Occipital lobe (tissue), 2 donors: ENCODE data around the gene SERPINB7. TPM values are rescaled to one million over a fixed set of nuclear protein-coding genes. Genes with fewer than 3 reads are reported as not detected.
"Not testable (repeated sequence)": the region's sequence is repeated elsewhere in the genome, so short reads cannot be mapped to it uniquely, and the experiment has no call there.

Experiments used
- DNase-seq: peaks from one replicate; lab custom pipeline; 2025; lab: John Stamatoyannopoulos, UW
- total RNA-seq: library from RNA; depleted of rRNA; stranded (reverse); fragments of >200 nt; gene quantifications from one replicate; pipeline ENCODE4 v1.2.3, GENCODE V29; 2014

Gene SERPINB7
- total RNA-seq = not detected

GRCh38 chr18:63775166-63775730 is at the start of gene SERPINB7:
Gene SERPINB7, plus strand, starts transcription at chr18:63775418. Its CDS starts 6,955 bp downstream, at chr18:63782373.
- no peak for DNase-seq

DNA sequence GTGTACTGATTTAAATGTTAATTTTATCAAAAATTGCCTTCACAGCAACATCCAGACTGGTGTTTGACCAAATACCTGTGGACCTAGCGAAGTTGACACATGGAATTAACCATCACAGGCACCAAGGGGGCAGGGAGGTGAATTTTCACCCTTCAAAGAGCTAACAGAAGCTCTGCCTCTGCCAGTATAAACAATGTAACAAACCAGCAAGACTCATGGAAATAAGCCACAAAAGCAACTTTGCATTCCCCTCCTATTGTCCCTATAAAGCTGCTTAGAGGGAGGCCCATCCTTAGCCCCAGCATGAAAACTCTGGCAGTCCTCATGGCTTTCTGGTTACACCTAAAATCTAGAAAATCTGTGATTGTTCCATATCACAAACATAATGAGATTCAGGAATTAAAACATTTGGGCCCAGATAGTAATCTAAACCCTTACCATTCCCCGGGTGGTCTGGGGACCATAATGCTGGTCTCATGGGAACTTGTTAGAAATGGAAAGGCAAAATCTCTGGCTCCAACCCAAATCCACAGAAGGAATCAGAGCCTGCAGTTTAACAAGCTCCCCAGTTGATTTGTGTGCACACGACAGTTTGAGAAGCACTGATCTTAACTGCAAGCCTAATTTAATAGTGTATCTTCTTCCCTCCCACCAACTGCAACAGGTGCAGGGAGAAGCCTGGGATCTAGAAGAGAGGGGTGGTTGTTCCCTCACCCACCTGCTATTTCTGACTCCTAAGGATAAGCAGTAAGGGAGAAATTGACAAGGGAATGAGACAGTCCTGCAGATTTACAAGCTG is 49.3 kb upstream of the SERPINB7 start:
- DNase-seq = no peak

- no peak for DNase-seq
Measured at GRCh38 chr18:63730773-63731172, 44.4 kb upstream of the SERPINB7 start.

GRCh38 chr18:63731215-63731614 is 44.0 kb upstream of the SERPINB7 start:
- DNase-seq = no peak

GRCh38 chr18:63736876-63737275 is 38.3 kb upstream of the SERPINB7 start:
- DNase-seq = no peak

DNA sequence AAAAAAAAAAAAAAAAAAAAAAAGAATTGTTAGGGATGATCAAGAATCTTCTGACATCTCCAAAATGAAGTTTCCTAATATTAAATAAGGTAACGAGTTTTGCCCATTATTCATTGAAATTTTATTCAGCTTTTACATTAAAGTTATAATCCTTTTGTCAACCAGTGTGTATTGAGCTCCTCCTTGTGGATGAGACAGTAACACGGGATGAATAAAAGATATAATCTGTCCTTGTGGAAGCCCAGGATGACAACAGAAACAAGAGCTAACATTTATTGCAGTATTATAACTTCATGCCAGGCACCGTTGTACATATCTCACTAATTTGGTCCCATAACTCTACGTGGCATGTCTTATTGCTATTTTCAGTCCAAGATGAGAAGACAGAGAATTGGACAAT is 33.4 kb upstream of the SERPINB7 start:
- DNase-seq = no peak

DNA sequence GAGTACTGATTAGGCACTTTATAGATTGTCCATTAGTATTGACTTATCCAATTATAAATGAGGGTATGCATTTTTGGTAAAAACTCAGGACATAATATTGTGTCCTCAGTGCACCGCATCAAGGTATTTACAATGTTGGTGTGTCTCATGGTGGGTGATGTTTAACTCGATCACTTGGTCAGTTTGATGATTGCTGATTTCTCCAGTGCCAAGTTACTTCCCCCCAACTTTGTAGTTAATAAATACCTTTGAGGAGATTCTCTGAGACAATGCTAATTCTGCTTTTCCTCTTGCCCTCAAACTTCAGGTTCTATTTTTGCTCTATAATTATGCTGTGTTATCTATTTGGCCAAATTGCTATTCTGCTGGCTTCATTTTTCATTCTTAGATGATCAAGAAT is 28.2 kb upstream of the SERPINB7 start:
- DNase-seq = no peak

- no peak for DNase-seq
Measured at GRCh38 chr18:63749489-63749888, 25.7 kb upstream of the SERPINB7 start.

DNA sequence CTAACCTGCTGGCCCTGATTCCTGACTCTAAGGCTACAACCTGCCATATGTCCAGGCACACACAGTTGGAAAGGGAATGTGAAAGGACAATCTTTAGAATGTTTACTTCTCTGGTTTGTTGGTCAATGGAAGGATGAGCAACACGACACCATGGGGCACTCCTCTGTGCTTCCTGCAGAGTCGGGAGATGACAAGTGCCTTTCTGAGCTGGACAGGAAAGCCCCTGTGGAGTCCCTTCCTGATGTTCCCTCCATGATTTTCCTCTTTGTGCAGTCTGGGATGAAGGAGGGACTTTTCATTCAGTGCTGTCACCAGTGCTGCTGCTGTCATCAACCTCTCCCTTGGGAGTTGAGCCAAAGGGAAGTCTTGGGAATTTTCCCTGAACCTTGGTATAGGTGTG is 22.6 kb upstream of the SERPINB7 start:
- no peak for DNase-seq

DNA sequence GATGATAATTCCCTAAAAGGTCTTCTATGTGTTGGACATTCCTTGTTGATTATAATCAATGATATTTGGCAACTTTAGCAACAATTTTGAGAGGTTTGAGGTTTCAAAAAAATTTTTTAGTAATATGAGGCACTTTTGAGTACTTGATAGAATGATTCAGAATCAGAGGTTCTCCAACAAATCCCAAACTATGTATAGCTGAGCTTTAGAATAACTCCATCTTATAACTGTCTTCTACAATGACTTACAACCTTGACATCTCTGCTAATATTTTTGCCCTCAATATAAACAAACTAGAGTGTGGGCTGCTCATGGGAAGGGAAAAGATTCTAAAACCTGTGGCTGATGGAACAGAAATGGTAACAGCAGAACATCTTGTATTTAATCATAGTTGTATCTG is 21.5 kb upstream of the SERPINB7 start:
- DNase-seq = no peak

- no peak for DNase-seq
Measured at GRCh38 chr18:63757541-63757940, 17.7 kb upstream of the SERPINB7 start.

- DNase-seq = no peak
Measured at GRCh38 chr18:63758615-63759240, 16.5 kb upstream of the SERPINB7 start.

GRCh38 chr18:63759786-63760185 is 15.4 kb upstream of the SERPINB7 start:
- not testable (repeated sequence) for DNase-seq

- DNase-seq = no peak
Measured at GRCh38 chr18:63762518-63762917, 12.7 kb upstream of the SERPINB7 start.

DNA sequence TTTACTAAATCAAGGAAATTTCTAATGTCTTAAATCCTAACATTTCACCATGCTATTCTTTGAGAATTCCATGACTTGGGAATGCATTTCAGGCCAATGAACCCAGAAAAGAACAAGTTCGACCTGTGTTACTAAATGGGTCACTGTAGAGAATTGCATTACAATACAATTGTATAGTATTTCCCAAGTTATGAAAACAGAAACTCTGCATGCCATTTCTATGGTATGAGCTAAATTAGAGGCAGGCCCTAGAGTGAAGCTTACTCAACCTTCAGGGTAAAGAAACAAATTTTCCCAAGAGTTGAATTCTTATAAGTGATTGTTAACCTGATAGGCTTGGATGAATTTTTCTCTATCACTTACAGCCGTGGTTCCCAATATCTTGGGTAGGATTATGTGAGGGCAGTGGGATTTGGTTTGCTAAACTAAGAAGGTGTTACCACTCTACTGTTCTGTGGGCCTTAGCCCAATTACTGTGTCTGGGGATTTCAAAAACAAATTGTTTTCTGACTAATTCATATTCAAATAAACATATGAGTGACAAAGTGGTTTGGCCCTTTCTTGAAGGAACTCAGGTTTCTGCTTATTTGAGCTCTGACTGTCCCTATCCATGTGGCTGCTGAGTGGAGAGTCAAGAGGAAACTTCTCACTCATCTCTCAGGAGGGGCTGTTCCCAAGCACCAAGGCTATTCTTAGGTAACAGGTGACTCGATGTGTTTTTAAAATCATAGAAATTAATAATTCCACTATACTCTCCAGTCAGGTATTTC is 11.2 kb upstream of the SERPINB7 start:
- no peak for DNase-seq

DNA sequence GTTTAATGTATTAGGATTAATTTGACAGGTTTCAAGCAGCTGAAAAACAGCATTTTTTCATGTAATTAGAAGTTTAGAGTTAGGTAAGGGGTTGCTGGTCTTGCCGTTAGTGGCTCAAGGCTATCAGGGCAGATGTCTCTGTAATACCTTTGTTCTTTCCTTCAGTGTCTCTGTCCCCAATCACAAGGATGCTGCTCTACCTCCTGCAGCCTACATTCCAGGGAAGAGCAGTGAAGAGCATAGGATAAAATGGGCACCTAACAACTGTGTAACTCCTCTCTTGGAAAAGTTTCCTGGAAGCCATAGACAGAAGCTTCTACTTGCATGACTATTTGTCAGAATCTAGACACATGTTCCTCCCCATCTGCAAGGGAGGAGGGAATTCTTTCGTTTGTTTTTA is 9.4 kb upstream of the SERPINB7 start:
- no peak for DNase-seq

GRCh38 chr18:63773551-63773950 is 1.7 kb upstream of the SERPINB7 start:
- no peak for DNase-seq

DNA sequence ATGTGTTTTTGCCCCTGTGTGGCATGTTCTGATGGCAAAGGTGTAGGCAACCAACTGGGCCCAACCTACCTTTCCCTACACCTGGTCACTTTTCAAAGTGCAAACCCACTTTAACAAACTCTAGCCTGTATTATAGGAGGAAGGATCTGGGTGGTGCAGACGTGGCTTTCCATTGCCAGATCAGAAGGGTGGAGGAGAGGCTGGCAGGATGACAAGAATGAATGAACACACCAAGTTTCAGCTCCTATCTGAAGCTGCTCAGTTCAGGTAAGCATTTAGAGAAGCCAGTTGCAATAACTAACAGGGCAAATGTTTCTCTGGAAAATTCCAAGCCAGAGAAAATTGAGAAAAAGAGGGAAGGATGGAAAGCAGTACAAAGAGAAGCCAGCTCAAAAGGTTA is 707 bp upstream of the SERPINB7 start:
- DNase-seq = no peak

GRCh38 chr18:63779386-63779785 is 4.2 kb downstream of the SERPINB7 start:
- no peak for DNase-seq

- DNase-seq = no peak
Measured at GRCh38 chr18:63783394-63783793, 8.2 kb downstream of the SERPINB7 start.

DNA sequence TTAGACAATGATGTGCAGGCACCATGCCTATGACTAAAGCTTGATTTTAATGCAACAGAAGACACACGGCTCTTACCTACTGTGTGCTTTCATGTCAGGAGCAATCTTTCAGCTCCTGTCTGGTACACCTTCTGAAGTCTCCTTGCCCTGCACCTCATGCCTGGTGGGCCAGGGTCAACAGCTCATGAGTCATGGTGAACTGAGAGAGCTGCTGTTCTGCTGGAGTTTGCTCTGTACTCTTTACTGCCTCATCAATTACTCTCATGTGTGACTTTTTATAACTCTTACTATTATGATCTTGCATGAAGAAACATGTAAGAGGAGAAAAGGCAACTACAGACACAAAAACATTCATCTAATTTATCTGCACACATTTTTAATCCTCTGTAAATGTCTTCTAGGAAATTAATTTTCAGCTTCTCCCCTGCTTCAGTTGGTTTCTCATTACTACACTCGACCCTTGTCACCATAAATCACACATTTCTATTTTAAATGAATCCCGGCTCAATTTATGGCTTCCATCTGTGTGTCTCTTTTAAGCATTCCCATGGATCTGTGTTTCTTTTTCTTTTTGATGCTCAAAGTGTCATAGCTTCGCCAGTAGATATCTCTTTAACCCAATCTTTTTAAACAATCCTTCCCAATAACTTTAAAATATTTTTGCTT is 9.7 kb downstream of the SERPINB7 start:
- DNase-seq = no peak
